H9 (cell line): ENCODE results near the gene LST1. TPM values are rescaled to one million over a fixed set of nuclear protein-coding genes. Genes with fewer than 3 reads are reported as not detected.
A peak's percentile ranks its signal among the peaks of the same experiment; 100 is the strongest.

ENCODE experiments used
- DNase-seq: peaks from one replicate; pipeline ENCODE4 v3.0.0-alpha.2; 2017
- H2AFZ ChIP-seq: one replicate; pipeline ENCODE4 v1.6.1; 2013; ENCODE audit warnings: mild to moderate bottlenecking, low read length, control low read depth, moderate library complexity
- H2AK5ac ChIP-seq: 2 replicates; pipeline ENCODE4 v1.6.1; 2013; ENCODE audit warnings: low read length, control low read depth, mixed read lengths; ENCODE audit not compliant: insufficient read length
- H2BK120ac ChIP-seq: one replicate; pipeline ENCODE4 v1.6.1; 2013; ENCODE audit warnings: low read depth, mild to moderate bottlenecking, low read length, control low read depth, inconsistent platforms; ENCODE audit not compliant: poor library complexity, severe bottlenecking
- H2BK12ac ChIP-seq: 2 replicates; pipeline ENCODE4 v1.6.1; 2013; ENCODE audit warnings: low read length, control low read depth, mixed read lengths, low read depth; ENCODE audit not compliant: insufficient read length
- H2BK15ac ChIP-seq: 2 replicates; pipeline ENCODE4 v1.6.1; 2013; ENCODE audit warnings: low read depth, low read length, control low read depth
- H2BK20ac ChIP-seq: one replicate; pipeline ENCODE4 v1.6.1; 2013; ENCODE audit warnings: low read depth, mild to moderate bottlenecking, low read length, control low read depth, inconsistent platforms; ENCODE audit not compliant: poor library complexity, severe bottlenecking
- H2BK5ac ChIP-seq: 2 replicates; pipeline ENCODE4 v1.6.1; 2013; ENCODE audit warnings: low read length, control low read depth, mixed read lengths; ENCODE audit not compliant: insufficient read length
- H3K14ac ChIP-seq: 2 replicates; pipeline ENCODE4 v1.6.1; 2013; ENCODE audit warnings: low read length, control low read depth; ENCODE audit not compliant: insufficient read depth
- H3K18ac ChIP-seq: 2 replicates; pipeline ENCODE4 v1.6.1; 2013; ENCODE audit warnings: low read depth, mild to moderate bottlenecking, mixed read lengths, low read length, control low read depth; ENCODE audit not compliant: insufficient read length
- H3K23ac ChIP-seq: 2 replicates; pipeline ENCODE4 v1.6.1; 2013; ENCODE audit warnings: low read length, control low read depth, mixed read lengths, low read depth; ENCODE audit not compliant: insufficient read length
- H3K23me2 ChIP-seq: 2 replicates; pipeline ENCODE4 v1.6.1; 2013; ENCODE audit warnings: low read depth, mild to moderate bottlenecking, mixed read lengths, low read length, control low read depth; ENCODE audit not compliant: insufficient read length, poor library complexity, severe bottlenecking
- H3K27ac ChIP-seq: 2 replicates; pipeline ENCODE4 v1.5.1; 2013; ENCODE audit warnings: low read length, control low read depth, mixed read lengths, low read depth; ENCODE audit not compliant: insufficient read length
- H3K27me3 ChIP-seq: 2 replicates; pipeline ENCODE4 v1.6.1; 2013; ENCODE audit warnings: low read length, control low read depth, inconsistent platforms; ENCODE audit not compliant: insufficient read depth
- H3K4ac ChIP-seq: 2 replicates; pipeline ENCODE4 v1.6.1; 2013; ENCODE audit warnings: low read depth, mild to moderate bottlenecking, control low read depth, inconsistent platforms, low read length, moderate library complexity
- H3K4me1 ChIP-seq: 2 replicates; pipeline ENCODE4 v1.6.1; 2013; ENCODE audit warnings: low read length, control low read depth, inconsistent platforms; ENCODE audit not compliant: insufficient read depth
- H3K4me2 ChIP-seq: 2 replicates; pipeline ENCODE4 v1.6.1; 2013; ENCODE audit warnings: low read length, control low read depth, mixed read lengths; ENCODE audit not compliant: insufficient read length, insufficient read depth
- H3K56ac ChIP-seq: 2 replicates; pipeline ENCODE4 v1.6.1; 2013; ENCODE audit warnings: low read depth, mild to moderate bottlenecking, mixed read lengths, low read length, control low read depth; ENCODE audit not compliant: insufficient read length
- H3K79me1 ChIP-seq: 2 replicates; pipeline ENCODE4 v1.6.1; 2013; ENCODE audit warnings: low read depth, mild to moderate bottlenecking, moderate library complexity, low read length, control low read depth, inconsistent platforms; ENCODE audit not compliant: insufficient read depth, poor library complexity, severe bottlenecking
- H3K79me2 ChIP-seq: 2 replicates; pipeline ENCODE4 v1.6.1; 2013; ENCODE audit warnings: low read length, control low read depth, inconsistent platforms; ENCODE audit not compliant: insufficient read depth
- H3K9ac ChIP-seq: 2 replicates; pipeline ENCODE4 v1.6.1; 2013; ENCODE audit warnings: low read length, control low read depth, mixed read lengths; ENCODE audit not compliant: insufficient read length; ENCODE audit errors: extremely low read depth
- H3K9me3 ChIP-seq: one replicate; pipeline ENCODE4 v1.6.1; 2013; ENCODE audit warnings: low read depth, low read length, inconsistent platforms; ENCODE audit not compliant: control insufficient read depth
- H3T11ph ChIP-seq: one replicate; pipeline ENCODE4 v1.6.1; 2013; ENCODE audit warnings: mild to moderate bottlenecking, low read length, control low read depth, inconsistent platforms
- H4K20me1 ChIP-seq: one replicate; pipeline ENCODE4 v1.6.1; 2013; ENCODE audit not compliant: control insufficient read depth, insufficient read length, insufficient read depth
- H4K5ac ChIP-seq: 2 replicates; pipeline ENCODE4 v1.6.1; 2013; ENCODE audit warnings: low read depth, mild to moderate bottlenecking, mixed read lengths, low read length, control low read depth; ENCODE audit not compliant: insufficient read length
- H4K8ac ChIP-seq: replicated peaks from 2 replicates; pipeline ENCODE4 v1.6.1; 2013; ENCODE audit warnings: low read length, control low read depth, mixed read lengths, low read depth; ENCODE audit not compliant: insufficient read length
- H4K91ac ChIP-seq: 2 replicates; pipeline ENCODE4 v1.6.1; 2013; ENCODE audit warnings: low read depth, mild to moderate bottlenecking, moderate library complexity, mixed read lengths, low read length, control low read depth; ENCODE audit not compliant: insufficient read length
- H3K27ac Mint-ChIP-seq, 3 experiments: 2 replicates in 2 of 3; 3 replicates in 1 of 3; pipeline ENCODE4 v1.8.0; 2020 to 2021; ENCODE audit warnings: mixed read lengths in 3 of 3, mild to moderate bottlenecking in 1 of 3, moderate library complexity in 1 of 3
- H3K27me3 Mint-ChIP-seq: 2 replicates; pipeline ENCODE4 v1.8.0; 2021; ENCODE audit warnings: low read depth, mild to moderate bottlenecking, moderate library complexity, mixed read lengths
- H3K36me3 Mint-ChIP-seq, 3 experiments: 2 replicates in 2 of 3; 3 replicates in 1 of 3; pipeline ENCODE4 v1.8.0; 2020 to 2021; ENCODE audit warnings: low read depth in 3 of 3, mixed read lengths in 3 of 3; ENCODE audit not compliant: insufficient read depth in 1 of 3
- H3K4me1 Mint-ChIP-seq, 2 experiments: 2 replicates each; pipeline ENCODE4 v1.8.0; 2020; ENCODE audit warnings: mixed read lengths in 2 of 2
- H3K4me3 Mint-ChIP-seq, 2 experiments: 2 replicates in 1 of 2; 3 replicates in 1 of 2; pipeline ENCODE4 v1.8.0; 2020 to 2021; ENCODE audit warnings: mild to moderate bottlenecking in 2 of 2, mixed read lengths in 2 of 2, moderate library complexity in 1 of 2
- H3K9me3 Mint-ChIP-seq, 2 experiments: 2 replicates in 1 of 2; 3 replicates in 1 of 2; pipeline ENCODE4 v1.8.0; 2020; ENCODE audit warnings: mild to moderate bottlenecking in 2 of 2, mixed read lengths in 2 of 2, moderate library complexity in 1 of 2
- WGBS: extraction: QIAGEN DNeasy Blood & Tissue Kit; methylation state at CpG from one replicate; pipeline ENCODE4 v1.1.7; 2013; ENCODE audit warnings: missing lambda C conversion rate, low lambda C conversion rate, mixed read lengths; ENCODE audit not compliant: insufficient read length; ENCODE audit errors: extremely low coverage; 5-methylcytosine and 5-hydroxymethylcytosine counted together
- total RNA-seq: library from RNA; stranded (reverse); gene quantifications from 2 replicates; pipeline ENCODE4 v1.2.1, GENCODE V29; 2021
- TF ChIP-seq, protein P1 (sequence below): fragments of 200-600 bp; sonication (generic); conservative IDR thresholded peaks from 3 replicates; pipeline ENCODE4 v1.8.0; 2021; ENCODE audit warnings: antibody characterized with exemption, mild to moderate bottlenecking

Gene LST1
- total RNA-seq, 1 experiment from 2014 or later: not detected

DNA sequence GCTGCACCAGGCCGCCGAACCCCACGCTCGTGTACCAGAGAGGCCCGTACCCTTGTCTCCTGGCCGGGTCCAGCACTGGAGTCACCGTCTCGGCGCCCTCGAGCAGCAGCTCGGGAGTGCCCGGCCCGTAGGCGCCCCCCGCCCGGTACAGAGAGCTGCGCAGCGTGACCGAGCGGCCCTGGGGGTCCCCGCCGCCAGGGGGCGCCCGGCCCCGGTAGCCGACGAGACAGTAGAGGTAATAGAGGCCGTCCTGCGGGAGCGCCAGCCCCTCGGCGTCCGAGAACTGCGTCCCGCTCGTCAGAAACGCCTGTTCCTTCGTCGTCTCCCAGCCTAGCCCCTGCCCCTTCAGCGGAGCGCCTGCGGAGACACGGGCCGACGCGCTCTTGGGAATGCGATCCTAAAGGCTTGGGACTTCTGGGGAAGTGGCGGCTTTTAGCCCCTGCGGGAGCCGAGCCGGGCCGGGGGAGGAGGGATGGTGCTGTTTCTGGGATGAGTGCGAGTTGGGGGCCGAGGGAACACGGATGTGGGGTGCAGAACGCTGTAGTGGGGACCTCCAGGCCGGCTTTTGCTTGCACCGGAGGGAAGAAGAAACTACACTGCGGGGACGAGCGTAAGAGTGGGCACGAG, 5.2 kb upstream of the LST1 start:
- no peak overlapping the region for H3T11ph ChIP-seq
- Mint-ChIP-seq H3K4me3 (peak overlapping the region; percentile 84 to 94), H3K4me1 (peaks cover 34 to 36% of the 10 kb centered on the region in 2 experiments), H3K27me3 (peaks cover 36% of the 10 kb centered on the region), H3K27ac (peak overlapping the region; percentile 9 to 93 (median 23); a peak in 5 of 7 replicates), H3K9me3 (no peaks in the 10 kb centered on the region; a peak in 1 of 5 replicates), H3K36me3 (no peaks in the 10 kb centered on the region)
- H2AK5ac ChIP-seq: no peak overlapping the region
- H3K18ac ChIP-seq: peak overlapping the region; percentile 77
- H3K79me1 ChIP-seq: no peaks in the 10 kb centered on the region
- H2BK15ac ChIP-seq: no peak overlapping the region
- H2BK12ac ChIP-seq: no peak overlapping the region
- H4K91ac ChIP-seq: no peak overlapping the region
- no peaks in the 10 kb centered on the region for H3K27me3 ChIP-seq
- no peak overlapping the region for H2BK120ac ChIP-seq
- no peak overlapping the region for H2BK20ac ChIP-seq
- H3K27ac ChIP-seq: no peak overlapping the region
- H2BK5ac ChIP-seq: no peak overlapping the region
- peaks cover 9% of the 10 kb centered on the region for H3K23me2 ChIP-seq
- H3K23ac ChIP-seq: no peak overlapping the region
- TF ChIP-seq, protein P1, sequence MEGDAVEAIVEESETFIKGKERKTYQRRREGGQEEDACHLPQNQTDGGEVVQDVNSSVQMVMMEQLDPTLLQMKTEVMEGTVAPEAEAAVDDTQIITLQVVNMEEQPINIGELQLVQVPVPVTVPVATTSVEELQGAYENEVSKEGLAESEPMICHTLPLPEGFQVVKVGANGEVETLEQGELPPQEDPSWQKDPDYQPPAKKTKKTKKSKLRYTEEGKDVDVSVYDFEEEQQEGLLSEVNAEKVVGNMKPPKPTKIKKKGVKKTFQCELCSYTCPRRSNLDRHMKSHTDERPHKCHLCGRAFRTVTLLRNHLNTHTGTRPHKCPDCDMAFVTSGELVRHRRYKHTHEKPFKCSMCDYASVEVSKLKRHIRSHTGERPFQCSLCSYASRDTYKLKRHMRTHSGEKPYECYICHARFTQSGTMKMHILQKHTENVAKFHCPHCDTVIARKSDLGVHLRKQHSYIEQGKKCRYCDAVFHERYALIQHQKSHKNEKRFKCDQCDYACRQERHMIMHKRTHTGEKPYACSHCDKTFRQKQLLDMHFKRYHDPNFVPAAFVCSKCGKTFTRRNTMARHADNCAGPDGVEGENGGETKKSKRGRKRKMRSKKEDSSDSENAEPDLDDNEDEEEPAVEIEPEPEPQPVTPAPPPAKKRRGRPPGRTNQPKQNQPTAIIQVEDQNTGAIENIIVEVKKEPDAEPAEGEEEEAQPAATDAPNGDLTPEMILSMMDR: peak; percentile 99
- H3K79me2 ChIP-seq: no peaks in the 10 kb centered on the region
- DNase-seq: peak; percentile 90
- peak overlapping the region; percentile 42 for H3K9ac ChIP-seq
- no peak overlapping the region for H3K56ac ChIP-seq
- H4K8ac ChIP-seq: no peak overlapping the region
- H3K9me3 ChIP-seq: no peaks in the 10 kb centered on the region
- peaks cover 2% of the 10 kb centered on the region; the same call in 1 of the 2 replicates for H3K4me1 ChIP-seq
- H3K4ac ChIP-seq: no peak overlapping the region
- H4K5ac ChIP-seq: no peak overlapping the region
- no CpG with 5 or more reads among the region's 62 CpGs for WGBS
- no peaks in the 10 kb centered on the region for H4K20me1 ChIP-seq
- H2AFZ ChIP-seq: no peak overlapping the region
- peak overlapping the region; percentile 85 for H3K14ac ChIP-seq
- peak overlapping the region; percentile 67 for H3K4me2 ChIP-seq
